Measurements from ENCODE around the gene TP53RK.
A peak's percentile ranks its signal among the peaks of the same experiment; 100 is the strongest.

Gene TP53RK

GRCh38 chr20:46681032-46681854, 8.0 kb downstream of the TP53RK start:
- Histone ChIP-seq H3K9ac (ENCODE audit: low read length) (no peak overlapping the region), H3K4me2 (ENCODE audit: low read length) (no peak overlapping the region), H3K4me1 (ENCODE audit: control insufficient read depth in 1 of 2, insufficient read depth in 2 of 2, low read length in 2 of 2) (peaks cover 5 to 10% of the 10 kb centered on the region in 2 experiments), H3K9me3 (ENCODE audit: insufficient read depth, low read depth, low read length) (no peaks in the 10 kb centered on the region), H4K91ac (ENCODE audit: low read depth, low read length) (no peak overlapping the region), H2BK12ac (ENCODE audit: low read length) (no peak overlapping the region), H3K36me3 (ENCODE audit: control insufficient read depth in 1 of 2, insufficient read depth in 2 of 2, low read length in 2 of 2) (peaks cover 7 to 8% of the 10 kb centered on the region in 2 experiments), H3K4ac (ENCODE audit: low read depth, low read length) (no peak overlapping the region), H3K14ac (ENCODE audit: low read length) (no peak overlapping the region), H4K12ac (ENCODE audit: low read depth, low read length) (no peak overlapping the region), H2BK120ac (ENCODE audit: insufficient read depth, low read length, poor library complexity) (no peak overlapping the region), H3K79me1 (ENCODE audit: low read length) (no peaks in the 10 kb centered on the region), H4K8ac (ENCODE audit: low read depth, low read length) (no peak overlapping the region), H2BK5ac (ENCODE audit: low read depth, low read length, poor library complexity) (no peak overlapping the region), H3K23ac (ENCODE audit: low read length) (no peak overlapping the region), H3K79me2 (ENCODE audit: control insufficient read depth, insufficient read depth, low read length, poor library complexity) (no peaks in the 10 kb centered on the region), H2AK5ac (ENCODE audit: low read length) (no peak overlapping the region), H3K27me3 (ENCODE audit: insufficient read depth, low read length) (no peaks in the 10 kb centered on the region), H3K4me3 (ENCODE audit: low read depth, low read length) (no peak overlapping the region), H2AFZ (ENCODE audit: insufficient read depth, low read length, poor library complexity) (no peak overlapping the region), H3K18ac (ENCODE audit: low read length) (no peak overlapping the region), H3K27ac (ENCODE audit: low read depth, low read length) (no peak overlapping the region)
- WGBS (ENCODE audit: extremely low coverage, insufficient coverage, insufficient read length): no CpG with 5 or more reads among the region's 14 CpGs
- peak; percentile 68 to 94 for DNase-seq

GRCh38 chr20:46680684-46681031, 8.6 kb downstream of the TP53RK start:
- Histone ChIP-seq H3K27me3 (ENCODE audit: insufficient read depth, low read length) (no peaks in the 10 kb centered on the region), H2BK5ac (ENCODE audit: low read depth, low read length, poor library complexity) (no peak overlapping the region), H3K4ac (ENCODE audit: low read depth, low read length) (no peak overlapping the region), H3K79me2 (ENCODE audit: control insufficient read depth, insufficient read depth, low read length, poor library complexity) (no peaks in the 10 kb centered on the region), H3K9me3 (ENCODE audit: insufficient read depth, low read depth, low read length) (no peaks in the 10 kb centered on the region), H4K8ac (ENCODE audit: low read depth, low read length) (no peak overlapping the region), H3K4me2 (ENCODE audit: low read length) (no peak overlapping the region), H2BK12ac (ENCODE audit: low read length) (no peak overlapping the region), H3K4me3 (ENCODE audit: low read depth, low read length) (no peak overlapping the region), H2BK120ac (ENCODE audit: insufficient read depth, low read length, poor library complexity) (no peak overlapping the region), H3K23ac (ENCODE audit: low read length) (no peak overlapping the region), H3K36me3 (ENCODE audit: control insufficient read depth in 1 of 2, insufficient read depth in 2 of 2, low read length in 2 of 2) (peaks cover 7 to 8% of the 10 kb centered on the region in 2 experiments), H2AK5ac (ENCODE audit: low read length) (no peak overlapping the region), H3K4me1 (ENCODE audit: control insufficient read depth in 1 of 2, insufficient read depth in 2 of 2, low read length in 2 of 2) (peaks cover 5 to 10% of the 10 kb centered on the region in 2 experiments), H3K79me1 (ENCODE audit: low read length) (no peaks in the 10 kb centered on the region), H4K91ac (ENCODE audit: low read depth, low read length) (no peak overlapping the region), H3K9ac (ENCODE audit: low read length) (no peak overlapping the region), H3K27ac (ENCODE audit: low read depth, low read length) (no peak overlapping the region), H4K12ac (ENCODE audit: low read depth, low read length) (no peak overlapping the region), H3K14ac (ENCODE audit: low read length) (no peak overlapping the region), H2AFZ (ENCODE audit: insufficient read depth, low read length, poor library complexity) (no peak overlapping the region), H3K18ac (ENCODE audit: low read length) (no peak overlapping the region)
- no CpG with 5 or more reads among the region's 2 CpGs for WGBS (ENCODE audit: extremely low coverage, insufficient coverage, insufficient read length)
- no peak for DNase-seq

GRCh38 chr20:46678516-46678915, 10.7 kb downstream of the TP53RK start:
- Histone ChIP-seq H3K23ac (ENCODE audit: low read length) (no peak overlapping the region), H3K79me2 (ENCODE audit: control insufficient read depth, insufficient read depth, low read length, poor library complexity) (no peaks in the 10 kb centered on the region), H3K18ac (ENCODE audit: low read length) (no peak overlapping the region), H2AFZ (ENCODE audit: insufficient read depth, low read length, poor library complexity) (no peak overlapping the region), H3K4me1 (ENCODE audit: control insufficient read depth in 1 of 2, insufficient read depth in 2 of 2, low read length in 2 of 2) (peaks cover 2 to 3% of the 10 kb centered on the region in 2 experiments), H4K8ac (ENCODE audit: low read depth, low read length) (no peak overlapping the region), H2BK120ac (ENCODE audit: insufficient read depth, low read length, poor library complexity) (no peak overlapping the region), H3K27ac (ENCODE audit: low read depth, low read length) (no peak overlapping the region), H3K4me3 (ENCODE audit: low read depth, low read length) (no peak overlapping the region), H3K36me3 (ENCODE audit: control insufficient read depth in 1 of 2, insufficient read depth in 2 of 2, low read length in 2 of 2) (peaks cover 6 to 8% of the 10 kb centered on the region in 2 experiments), H3K4me2 (ENCODE audit: low read length) (no peak overlapping the region), H3K9me3 (ENCODE audit: insufficient read depth, low read depth, low read length) (no peaks in the 10 kb centered on the region), H2BK5ac (ENCODE audit: low read depth, low read length, poor library complexity) (no peak overlapping the region), H4K12ac (ENCODE audit: low read depth, low read length) (no peak overlapping the region), H3K27me3 (ENCODE audit: insufficient read depth, low read length) (no peaks in the 10 kb centered on the region), H3K79me1 (ENCODE audit: low read length) (no peaks in the 10 kb centered on the region), H3K4ac (ENCODE audit: low read depth, low read length) (no peak overlapping the region), H2BK12ac (ENCODE audit: low read length) (no peak overlapping the region), H4K91ac (ENCODE audit: low read depth, low read length) (no peak overlapping the region), H3K14ac (ENCODE audit: low read length) (no peak overlapping the region), H2AK5ac (ENCODE audit: low read length) (no peak overlapping the region), H3K9ac (ENCODE audit: low read length) (no peak overlapping the region)
- no CpG with 5 or more reads among the region's 4 CpGs for WGBS (ENCODE audit: extremely low coverage, insufficient coverage, insufficient read length)
- no peak for DNase-seq

- Histone ChIP-seq H3K4me1 (ENCODE audit: control insufficient read depth in 1 of 2, insufficient read depth in 2 of 2, low read length in 2 of 2) (no peaks in the 10 kb centered on the region), H2AK5ac (ENCODE audit: low read length) (no peak overlapping the region), H3K9ac (ENCODE audit: low read length) (no peak overlapping the region), H3K9me3 (ENCODE audit: insufficient read depth, low read depth, low read length) (peaks cover under 1% of the 10 kb centered on the region), H2AFZ (ENCODE audit: insufficient read depth, low read length, poor library complexity) (no peak overlapping the region), H3K27me3 (ENCODE audit: insufficient read depth, low read length) (no peaks in the 10 kb centered on the region), H3K4me2 (ENCODE audit: low read length) (no peak overlapping the region), H2BK120ac (ENCODE audit: insufficient read depth, low read length, poor library complexity) (no peak overlapping the region), H4K8ac (ENCODE audit: low read depth, low read length) (no peak overlapping the region), H4K12ac (ENCODE audit: low read depth, low read length) (no peak overlapping the region), H3K79me2 (ENCODE audit: control insufficient read depth, insufficient read depth, low read length, poor library complexity) (no peaks in the 10 kb centered on the region), H3K4me3 (ENCODE audit: low read depth, low read length) (no peak overlapping the region), H3K79me1 (ENCODE audit: low read length) (no peaks in the 10 kb centered on the region), H3K23ac (ENCODE audit: low read length) (no peak overlapping the region), H2BK5ac (ENCODE audit: low read depth, low read length, poor library complexity) (no peak overlapping the region), H3K4ac (ENCODE audit: low read depth, low read length) (no peak overlapping the region), H3K27ac (ENCODE audit: low read depth, low read length) (no peak overlapping the region), H3K18ac (ENCODE audit: low read length) (no peak overlapping the region), H3K14ac (ENCODE audit: low read length) (no peak overlapping the region), H3K36me3 (ENCODE audit: control insufficient read depth in 1 of 2, insufficient read depth in 2 of 2, low read length in 2 of 2) (peaks cover 6 to 8% of the 10 kb centered on the region in 2 experiments), H4K91ac (ENCODE audit: low read depth, low read length) (no peak overlapping the region), H2BK12ac (ENCODE audit: low read length) (no peak overlapping the region)
- no peak for DNase-seq
- WGBS (ENCODE audit: extremely low coverage, insufficient coverage, insufficient read length): no CpG with 5 or more reads among the region's 5 CpGs
Measured at GRCh38 chr20:46677608-46678007, 11.6 kb downstream of the TP53RK start.

Data from trophoblast cell (in vitro differentiated cells and primary cell).